Measurements from ENCODE around the gene MAP1B. TPM values are rescaled to one million over a fixed set of nuclear protein-coding genes. Genes with fewer than 3 reads are reported as not detected.

The MAP1B gene
- total and polyA plus RNA-seq, 10 of the 15 experiments (the other 5 are each of a cell fraction or from before 2014, with no cell fraction given) = 0.02 to 0.81 (median 0.06) TPM; not detected in 1

- ATAC-seq = no peak
- Histone ChIP-seq H3K4me2 (ENCODE audit: control insufficient read depth, insufficient read depth) (no peak overlapping the region), H3K4me3 (no peak overlapping the region), H3K9ac (ENCODE audit: control insufficient read depth, insufficient read depth, low read length) (no peak overlapping the region), H3K9me3 (replicated peaks; ENCODE audit: control insufficient read depth, insufficient read depth, low read length) (no peaks in the 10 kb centered on the region), H3K79me2 (ENCODE audit: control insufficient read depth, insufficient read depth, low read length) (no peaks in the 10 kb centered on the region), H3K27me3 (replicated peaks in 1 of 2; ENCODE audit: control insufficient read depth in 2 of 2, insufficient read depth in 2 of 2, low read length in 1 of 2) (no peaks in the 10 kb centered on the region; a peak in 2 of 4 replicates), H3K4me1 (ENCODE audit: control insufficient read depth, insufficient read depth, low read length) (no peaks in the 10 kb centered on the region), H2AFZ (ENCODE audit: control insufficient read depth, low read depth, low read length) (no peak overlapping the region), H3K27ac (ENCODE audit: control insufficient read depth, insufficient read depth) (no peak overlapping the region), H3K36me3 (ENCODE audit: control insufficient read depth in 2 of 2, insufficient read depth in 2 of 2, low read length in 1 of 2) (no peaks in the 10 kb centered on the region), H4K20me1 (ENCODE audit: control insufficient read depth, insufficient read depth) (no peaks in the 10 kb centered on the region)
- WGBS (ENCODE audit: insufficient coverage, insufficient replicate concordance, low lambda C conversion rate, missing lambda C conversion rate) = 38% methylated on average over 5 of the region's 5 CpGs
- ChIA-PET SMC1A (ENCODE audit: uncharacterized antibody, unreplicated experiment) (no interaction called here), CTCF (no interaction called here), POLR2A (interaction anchor here (0.6 kb wide), 1 partner anchor 563 kb away, joined by 3 read pairs; no protein-coding TSS in a partner anchor), RAD21 (ENCODE audit: unreplicated experiment) (no interaction called here)
- in situ Hi-C loops (cut with MboI) = no loop called here
- intact Hi-C loops (cut with micrococcal nuclease; ENCODE audit: unreplicated experiment) = no loop called here
- no peak for FAIRE-seq
- DNase-seq (ENCODE audit: low read depth, low spot score) = no peak
- BruUV-seq (replicated peaks) = no TSS peak
- TF ChIP-seq, protein P1, sequence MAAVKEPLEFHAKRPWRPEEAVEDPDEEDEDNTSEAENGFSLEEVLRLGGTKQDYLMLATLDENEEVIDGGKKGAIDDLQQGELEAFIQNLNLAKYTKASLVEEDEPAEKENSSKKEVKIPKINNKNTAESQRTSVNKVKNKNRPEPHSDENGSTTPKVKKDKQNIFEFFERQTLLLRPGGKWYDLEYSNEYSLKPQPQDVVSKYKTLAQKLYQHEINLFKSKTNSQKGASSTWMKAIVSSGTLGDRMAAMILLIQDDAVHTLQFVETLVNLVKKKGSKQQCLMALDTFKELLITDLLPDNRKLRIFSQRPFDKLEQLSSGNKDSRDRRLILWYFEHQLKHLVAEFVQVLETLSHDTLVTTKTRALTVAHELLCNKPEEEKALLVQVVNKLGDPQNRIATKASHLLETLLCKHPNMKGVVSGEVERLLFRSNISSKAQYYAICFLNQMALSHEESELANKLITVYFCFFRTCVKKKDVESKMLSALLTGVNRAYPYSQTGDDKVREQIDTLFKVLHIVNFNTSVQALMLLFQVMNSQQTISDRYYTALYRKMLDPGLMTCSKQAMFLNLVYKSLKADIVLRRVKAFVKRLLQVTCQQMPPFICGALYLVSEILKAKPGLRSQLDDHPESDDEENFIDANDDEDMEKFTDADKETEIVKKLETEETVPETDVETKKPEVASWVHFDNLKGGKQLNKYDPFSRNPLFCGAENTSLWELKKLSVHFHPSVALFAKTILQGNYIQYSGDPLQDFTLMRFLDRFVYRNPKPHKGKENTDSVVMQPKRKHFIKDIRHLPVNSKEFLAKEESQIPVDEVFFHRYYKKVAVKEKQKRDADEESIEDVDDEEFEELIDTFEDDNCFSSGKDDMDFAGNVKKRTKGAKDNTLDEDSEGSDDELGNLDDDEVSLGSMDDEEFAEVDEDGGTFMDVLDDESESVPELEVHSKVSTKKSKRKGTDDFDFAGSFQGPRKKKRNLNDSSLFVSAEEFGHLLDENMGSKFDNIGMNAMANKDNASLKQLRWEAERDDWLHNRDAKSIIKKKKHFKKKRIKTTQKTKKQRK (IDR thresholded peaks at IDR 0.05; ENCODE audit: low read depth, low read length) = no peak
- no peak for TF ChIP-seq RBBP5 (conservative IDR thresholded peaks at IDR 0.05)
- no peak for TF ChIP-seq CBX3 (IDR thresholded peaks at IDR 0.05; ENCODE audit: borderline replicate concordance, low read depth)
- no peak for TF ChIP-seq NFYA (IDR thresholded peaks at IDR 0.05; ENCODE audit: borderline replicate concordance, low read depth, low read length)
Observed at GRCh38 chr5:72156946-72157624, 49.8 kb downstream of the MAP1B start.

Data from GM12878 (cell line).